Measurements from ENCODE around the gene ADGRD1.
"Not testable (repeated sequence)": the region's sequence is repeated elsewhere in the genome, so short reads cannot be mapped to it uniquely, and the experiment has no call there.

ADGRD1 gene

DNA sequence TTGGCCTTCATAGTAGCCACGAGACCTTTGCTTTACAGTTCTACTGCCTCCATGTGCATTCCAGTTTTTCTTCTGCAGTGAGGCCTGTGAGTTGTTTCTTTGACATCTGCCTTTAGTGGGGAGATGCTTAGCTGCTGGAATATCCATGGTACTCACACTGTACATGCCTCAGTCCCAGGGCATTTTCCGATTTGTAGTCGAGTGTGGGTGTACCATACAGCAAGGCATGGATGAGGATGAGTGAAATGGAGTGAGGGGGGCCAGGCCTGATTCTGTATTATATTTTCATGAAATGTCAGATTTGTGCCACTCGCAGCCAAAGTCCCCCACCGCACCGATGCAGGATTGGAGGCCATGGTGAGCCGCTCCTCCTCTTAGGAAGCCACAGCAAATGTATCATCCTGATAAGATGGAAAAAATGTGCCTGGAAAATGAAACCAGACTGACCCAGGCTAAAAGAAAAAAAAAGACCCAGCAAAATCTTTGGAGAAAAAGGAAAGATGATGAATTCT lies 173.0 kb downstream of the ADGRD1 start:
- DNase-seq, result no peak

DNA sequence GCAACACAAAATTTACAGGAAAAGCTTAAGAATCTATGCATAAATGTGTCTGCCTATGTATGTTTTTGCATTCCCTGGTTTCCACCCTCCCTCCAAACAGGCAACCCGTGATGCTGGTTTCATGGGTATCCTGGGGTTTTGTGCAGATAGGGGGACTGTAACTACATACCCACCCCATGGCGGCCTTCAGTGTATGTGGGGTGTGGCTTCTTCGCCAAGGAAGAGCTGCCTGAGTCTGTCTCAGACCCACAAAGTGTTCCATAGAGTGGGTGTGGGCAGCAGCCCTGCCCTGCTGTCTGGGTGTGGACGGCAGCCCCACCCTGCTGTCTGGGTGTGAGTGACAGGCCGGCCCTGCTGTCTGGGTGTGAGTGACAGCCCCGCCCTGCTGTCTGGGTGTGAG lies 174.8 kb downstream of the ADGRD1 start:
- no peak for DNase-seq

DNA sequence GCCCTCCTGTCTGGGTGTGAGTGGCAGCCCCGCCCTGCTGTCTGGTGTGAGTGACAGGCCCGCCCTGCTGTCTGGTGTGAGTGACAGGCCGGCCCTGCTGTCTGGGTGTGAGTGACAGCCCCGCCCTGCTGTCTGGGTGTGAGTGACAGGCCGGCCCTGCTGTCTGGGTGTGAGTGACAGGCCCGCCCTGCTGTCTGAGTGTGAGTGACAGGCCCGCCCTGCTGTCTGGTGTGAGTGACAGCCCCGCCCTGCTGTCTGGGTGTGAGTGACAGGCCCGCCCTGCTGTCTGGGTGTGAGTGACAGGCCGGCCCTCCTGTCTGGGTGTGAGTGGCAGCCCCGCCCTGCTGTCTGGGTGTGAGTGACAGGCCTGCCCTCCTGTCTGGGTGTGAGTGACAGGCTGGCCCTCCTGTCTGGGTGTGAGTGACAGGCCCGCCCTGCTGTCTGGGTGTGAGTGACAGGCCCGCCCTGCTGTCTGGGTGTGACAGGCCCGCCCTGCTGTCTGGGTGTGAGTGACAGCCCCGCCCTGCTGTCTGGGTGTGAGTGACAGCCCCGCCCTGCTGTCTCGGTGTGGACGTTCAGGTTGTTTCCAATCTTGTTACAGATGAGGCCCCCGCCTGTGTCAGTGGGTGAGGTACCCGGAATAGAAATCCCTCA lies 175.4 kb downstream of the ADGRD1 start:
- not testable (repeated sequence) for DNase-seq

DNA sequence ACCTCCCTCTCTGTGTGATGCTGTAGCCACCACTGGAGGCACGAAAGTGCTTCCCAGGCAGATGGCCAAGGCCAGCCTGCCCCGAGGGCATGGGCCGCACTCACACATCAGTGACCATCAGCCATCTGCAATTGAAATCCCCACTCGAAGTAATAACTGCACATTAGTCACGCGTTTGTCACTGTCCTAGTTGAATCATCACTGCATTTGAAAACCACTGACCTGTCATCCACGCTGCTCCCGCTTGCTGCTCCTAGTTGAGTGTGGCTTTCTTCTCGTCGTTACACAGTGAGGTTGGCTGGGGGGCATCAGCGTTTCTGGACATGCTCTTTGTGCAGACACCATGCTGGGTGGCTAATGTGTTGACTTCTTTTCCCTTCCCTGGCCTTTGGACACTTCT lies 176.1 kb downstream of the ADGRD1 start:
- DNase-seq, result no peak

DNA sequence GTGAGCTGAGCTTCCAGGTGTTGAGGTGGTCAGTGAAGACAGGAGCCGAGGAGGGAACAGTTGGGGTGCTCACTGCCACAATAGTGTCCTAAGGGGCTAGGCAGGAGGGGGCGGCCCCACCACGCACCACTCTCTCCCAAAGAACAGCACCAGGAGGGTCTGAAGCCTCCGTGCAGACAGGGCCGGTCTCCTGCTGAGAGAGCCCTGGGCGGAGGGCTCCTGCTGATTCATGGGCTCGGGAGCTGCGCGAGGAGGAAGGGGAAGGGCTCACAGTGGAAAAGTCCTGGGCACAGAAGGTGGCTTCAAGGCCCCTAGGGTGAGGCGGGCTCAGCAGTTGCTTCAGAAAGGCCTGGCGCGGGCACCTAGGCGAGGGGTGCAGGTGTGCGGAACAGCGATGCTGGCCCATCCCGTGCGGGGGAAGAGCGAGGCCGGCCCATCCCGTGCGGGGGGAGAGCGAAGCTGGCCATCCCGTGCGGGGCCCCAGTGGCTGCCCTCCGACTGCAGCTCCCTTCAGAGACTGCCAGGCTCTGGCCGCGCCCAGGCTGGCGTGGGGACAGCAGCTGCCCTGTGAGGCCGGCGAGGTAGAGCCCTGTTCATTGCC lies 176.7 kb downstream of the ADGRD1 start:
- DNase-seq, result no peak

DNA sequence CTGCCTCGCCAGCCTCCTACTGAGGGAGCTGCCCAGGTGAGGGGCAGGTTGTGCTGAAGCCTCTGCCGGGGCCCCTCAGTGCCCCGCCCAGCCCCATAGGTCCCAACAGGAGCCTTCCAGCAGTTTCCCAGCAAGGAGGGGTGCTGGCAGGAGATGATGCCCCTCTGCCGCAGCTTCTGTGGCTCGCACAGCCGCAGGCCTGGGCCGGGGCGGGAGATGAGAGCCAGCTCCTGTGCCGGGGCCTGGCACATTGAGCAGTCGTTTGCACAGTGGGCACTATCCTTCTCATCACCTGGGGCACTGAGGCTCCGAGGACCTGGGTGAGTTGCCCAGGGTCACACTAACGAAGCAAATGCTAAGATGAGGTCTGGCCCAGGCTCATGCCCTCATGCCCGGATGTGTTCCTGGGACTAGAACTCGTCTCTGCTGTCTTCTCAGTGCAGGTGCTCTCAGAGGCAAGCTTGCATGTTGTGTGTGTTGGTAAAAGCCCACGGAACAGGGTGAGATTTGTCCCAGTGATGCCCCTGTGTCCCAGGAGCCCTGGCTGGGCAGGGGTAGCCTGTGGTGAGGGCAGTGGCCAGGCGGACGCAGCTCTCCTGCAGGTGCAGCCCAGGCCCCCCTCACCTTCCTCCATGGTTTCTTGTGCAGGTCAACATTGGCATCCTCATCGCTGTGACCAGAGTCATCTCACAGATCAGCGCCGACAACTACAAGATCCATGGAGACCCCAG lies 177.5 kb downstream of the ADGRD1 start:
- no peak for DNase-seq

DNA sequence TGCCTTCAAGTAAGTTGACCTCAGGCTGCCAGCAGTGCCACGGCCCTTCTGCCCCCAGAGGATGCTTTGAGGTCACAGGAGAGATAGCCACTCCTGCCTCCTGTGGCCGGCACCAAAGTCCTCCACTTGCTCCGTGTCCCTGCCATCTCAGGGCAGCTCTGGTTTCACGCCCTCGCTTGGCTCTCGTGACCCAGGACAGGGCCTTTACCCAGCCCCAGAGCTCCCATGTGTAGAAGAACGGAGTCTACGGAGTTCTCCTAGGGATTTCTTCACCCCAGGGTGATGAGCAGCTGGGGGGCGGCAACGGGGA lies 178.1 kb downstream of the ADGRD1 start:
- no peak for DNase-seq

DNA sequence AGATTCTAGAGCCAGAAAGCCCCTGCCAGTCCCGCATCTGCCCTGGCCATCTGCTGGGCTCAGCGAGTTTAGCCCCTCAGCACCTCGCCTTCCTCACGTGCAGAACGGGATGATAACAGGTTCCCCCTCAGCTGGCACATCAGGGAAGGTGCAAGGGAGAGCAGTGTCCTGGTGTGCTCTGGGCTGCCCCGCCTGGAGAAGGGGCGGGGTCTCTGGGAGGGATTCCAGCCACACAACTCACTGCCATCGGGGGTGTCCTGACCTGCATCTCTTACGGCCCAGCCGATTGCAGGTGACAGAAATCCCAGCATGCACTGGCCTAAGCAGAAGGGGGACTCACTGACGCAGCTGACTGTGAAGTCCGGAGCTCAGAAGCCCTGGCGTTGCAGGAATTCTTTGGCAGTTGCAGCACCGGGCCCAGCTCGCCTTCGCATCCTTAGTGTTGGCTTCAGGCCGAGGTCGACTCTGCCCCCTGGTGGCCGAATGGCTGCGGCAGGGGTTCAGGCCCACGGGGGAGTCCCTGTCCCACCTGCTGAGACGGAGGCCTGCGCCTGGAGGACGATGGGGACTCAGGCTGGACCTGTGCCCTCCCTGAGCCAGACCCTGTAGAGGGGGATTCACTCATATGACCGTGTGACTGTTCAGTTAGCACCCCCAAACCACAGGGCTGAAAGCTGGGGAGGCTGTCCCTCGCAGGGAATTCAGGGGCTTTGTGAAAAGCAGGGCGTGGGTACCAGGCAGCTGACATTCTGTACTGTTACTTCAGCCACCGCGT lies 178.6 kb downstream of the ADGRD1 start:
- peak; percentile 62 for DNase-seq

DNA sequence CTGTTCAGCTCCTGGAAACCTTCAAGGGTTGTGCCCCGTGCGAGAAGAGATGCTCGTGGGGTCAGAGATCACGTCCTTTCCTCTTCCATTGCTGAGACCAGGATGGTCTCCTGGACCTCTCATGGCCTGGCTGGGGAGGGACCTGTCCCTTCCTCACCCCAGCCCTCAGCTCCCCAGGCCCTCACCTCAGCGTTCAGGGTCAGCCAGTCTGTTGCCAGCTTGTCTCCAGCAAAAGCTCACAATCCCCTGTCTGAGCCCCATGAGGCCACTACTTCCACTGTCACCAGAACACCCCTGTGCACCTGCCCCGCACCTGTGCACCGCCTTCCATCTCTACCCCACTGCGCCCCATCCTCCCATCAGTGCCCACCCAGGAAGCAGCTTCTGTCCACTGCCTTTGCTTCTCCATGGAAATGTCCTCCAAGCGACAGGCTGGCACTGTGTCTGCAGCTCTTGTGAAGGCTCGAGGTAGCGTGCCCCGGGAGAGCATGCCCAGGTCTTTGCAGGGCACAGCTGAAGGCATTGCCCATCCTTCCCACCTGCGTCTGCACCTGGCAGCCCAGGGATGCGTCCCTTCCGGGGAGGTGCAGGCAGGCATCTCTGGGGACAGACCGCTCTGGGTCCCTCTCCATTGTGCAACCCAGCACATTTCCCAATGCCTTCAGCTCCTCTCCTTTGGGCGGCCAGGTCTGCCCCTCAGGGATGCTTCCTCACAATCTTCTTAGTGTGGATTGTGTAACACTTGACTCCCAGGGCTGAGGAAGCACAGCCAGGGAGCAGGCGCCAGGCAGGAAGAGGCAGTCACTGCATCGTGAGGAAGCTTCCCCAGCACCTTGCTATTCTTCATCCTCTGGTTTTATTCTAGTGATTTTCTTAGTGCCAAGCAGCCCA lies 179.6 kb downstream of the ADGRD1 start:
- DNase-seq, result no peak

DNA sequence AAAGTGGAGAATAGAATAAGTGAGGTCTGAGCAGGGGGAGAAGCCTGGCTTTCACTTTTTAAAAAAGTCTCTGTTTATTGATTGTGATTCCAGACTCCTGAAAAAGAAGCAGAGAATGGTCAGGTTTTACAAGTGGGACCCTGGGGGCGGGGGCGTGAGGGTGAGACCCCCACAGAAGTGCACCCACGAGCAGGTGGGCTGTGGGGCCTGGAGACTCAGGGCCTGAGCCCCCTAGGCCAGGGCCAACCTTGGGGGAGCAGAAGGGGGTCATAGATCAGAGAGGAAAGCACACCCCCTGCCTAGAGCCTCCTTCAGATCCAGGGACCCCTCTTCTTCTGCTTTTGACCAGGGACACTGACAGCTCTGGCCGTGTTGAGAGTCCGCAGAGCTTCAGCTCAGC lies 180.3 kb downstream of the ADGRD1 start:
- no peak for DNase-seq

DNA sequence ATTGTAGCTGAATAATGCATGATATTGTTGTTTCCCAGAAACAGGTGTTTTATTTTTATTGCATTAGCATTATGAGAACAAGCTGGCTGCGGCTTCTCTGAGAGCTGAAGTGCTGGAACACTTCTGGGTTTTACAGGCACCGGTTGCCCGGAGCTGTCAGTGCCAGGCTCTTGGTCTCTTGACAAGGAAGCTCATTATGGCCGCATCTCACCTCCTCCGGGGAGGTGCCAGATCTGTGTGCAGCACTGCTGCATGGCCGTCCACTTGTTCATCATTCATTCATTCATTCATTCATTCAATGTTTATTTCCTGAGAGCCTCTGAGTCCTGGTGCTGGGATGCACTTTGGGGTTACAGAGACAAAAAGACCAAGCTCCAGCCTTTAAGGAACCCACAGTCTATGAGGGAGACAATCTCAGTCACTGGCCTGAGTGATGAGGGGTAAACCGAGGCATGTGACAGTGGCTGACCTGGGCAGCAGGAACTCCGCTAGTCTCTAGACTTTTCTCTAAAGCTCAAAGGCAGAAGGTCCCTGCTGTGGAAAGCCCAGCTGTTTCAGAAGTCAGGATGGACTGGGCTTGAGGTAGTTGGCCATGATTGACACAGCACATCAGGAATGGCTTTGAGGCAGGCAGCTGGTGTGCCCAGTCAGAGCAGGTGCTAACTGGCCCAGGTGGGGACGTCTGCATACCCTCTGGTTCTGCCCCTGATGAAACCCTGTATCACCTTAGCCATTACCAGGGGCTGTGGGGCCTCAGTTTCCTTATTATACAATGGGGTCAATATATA lies 181.0 kb downstream of the ADGRD1 start:
- DNase-seq, result no peak

DNA sequence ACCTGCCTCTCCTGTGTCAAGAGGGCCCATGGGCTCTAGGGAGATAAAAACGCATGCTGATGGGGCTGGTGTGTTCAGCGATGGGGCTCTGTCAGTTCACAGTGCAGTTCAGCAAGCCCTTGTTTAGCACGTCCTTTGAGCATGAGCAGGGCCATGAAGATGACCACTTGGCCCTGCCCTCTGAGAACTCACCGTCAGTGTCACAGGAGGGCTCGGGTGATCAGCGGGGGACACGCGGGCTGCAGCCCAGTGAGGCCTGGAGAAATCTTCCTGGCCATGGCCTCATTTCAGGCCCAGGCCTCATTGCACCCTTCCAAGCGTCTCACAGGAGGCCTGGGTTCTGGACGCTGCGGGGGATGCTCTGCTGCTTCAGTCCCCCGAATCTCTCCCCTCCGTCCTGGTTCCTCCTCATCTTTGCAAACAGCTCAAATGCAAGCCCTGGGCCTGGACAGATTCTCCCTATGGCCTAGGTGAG lies 181.6 kb downstream of the ADGRD1 start:
- DNase-seq, result no peak

DNA sequence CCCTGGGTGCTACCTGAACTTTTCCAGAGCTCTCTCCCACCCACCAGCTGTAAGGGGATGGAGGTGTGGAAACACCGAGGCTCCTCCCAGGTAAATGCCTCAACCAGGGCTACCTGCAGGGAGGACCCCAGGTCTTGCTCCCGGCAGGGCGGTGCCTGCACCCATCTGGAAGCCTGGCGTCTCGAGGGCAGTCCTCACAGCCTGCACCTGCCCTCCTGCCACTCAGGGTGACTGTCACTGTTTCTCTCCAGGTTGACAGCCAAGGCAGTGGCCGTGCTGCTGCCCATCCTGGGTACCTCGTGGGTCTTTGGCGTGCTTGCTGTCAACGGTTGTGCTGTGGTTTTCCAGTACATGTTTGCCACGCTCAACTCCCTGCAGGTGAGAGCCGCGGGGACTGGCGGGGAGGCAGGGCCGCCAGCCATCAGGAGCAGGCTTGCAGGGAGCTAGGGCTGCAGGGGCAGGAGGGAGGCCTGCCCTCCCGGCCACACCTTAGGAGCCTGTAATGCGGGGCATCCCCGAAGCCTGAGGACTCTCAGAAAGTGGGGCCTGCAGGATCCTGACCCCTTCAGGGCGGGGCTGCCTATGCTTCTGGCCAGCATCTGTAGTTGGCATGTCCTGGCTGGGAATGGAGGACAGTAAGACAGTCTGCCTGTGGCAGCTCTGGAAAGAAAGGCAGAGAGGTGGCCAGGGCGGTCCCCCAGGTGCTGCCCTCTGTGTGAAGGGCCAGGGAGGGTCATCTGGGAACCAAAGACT lies 182.3 kb downstream of the ADGRD1 start:
- no peak for DNase-seq

DNA sequence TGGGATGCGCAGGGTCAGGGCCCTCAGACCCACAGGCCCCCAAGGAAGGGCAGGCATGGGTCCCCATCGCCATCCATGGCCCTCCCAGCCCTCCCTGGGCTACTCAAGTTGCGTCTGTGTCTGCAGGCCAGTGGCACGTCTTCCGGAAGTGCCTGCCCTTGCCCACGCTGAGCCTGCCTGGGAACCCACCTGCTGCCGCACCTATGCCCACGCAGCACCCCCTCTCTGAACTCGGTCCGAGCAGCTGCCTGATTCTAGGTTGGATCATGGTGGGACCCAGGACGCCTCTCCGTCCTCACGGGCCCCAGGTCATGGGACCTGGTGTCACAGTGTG lies 182.8 kb downstream of the ADGRD1 start:
- no peak for DNase-seq

DNA sequence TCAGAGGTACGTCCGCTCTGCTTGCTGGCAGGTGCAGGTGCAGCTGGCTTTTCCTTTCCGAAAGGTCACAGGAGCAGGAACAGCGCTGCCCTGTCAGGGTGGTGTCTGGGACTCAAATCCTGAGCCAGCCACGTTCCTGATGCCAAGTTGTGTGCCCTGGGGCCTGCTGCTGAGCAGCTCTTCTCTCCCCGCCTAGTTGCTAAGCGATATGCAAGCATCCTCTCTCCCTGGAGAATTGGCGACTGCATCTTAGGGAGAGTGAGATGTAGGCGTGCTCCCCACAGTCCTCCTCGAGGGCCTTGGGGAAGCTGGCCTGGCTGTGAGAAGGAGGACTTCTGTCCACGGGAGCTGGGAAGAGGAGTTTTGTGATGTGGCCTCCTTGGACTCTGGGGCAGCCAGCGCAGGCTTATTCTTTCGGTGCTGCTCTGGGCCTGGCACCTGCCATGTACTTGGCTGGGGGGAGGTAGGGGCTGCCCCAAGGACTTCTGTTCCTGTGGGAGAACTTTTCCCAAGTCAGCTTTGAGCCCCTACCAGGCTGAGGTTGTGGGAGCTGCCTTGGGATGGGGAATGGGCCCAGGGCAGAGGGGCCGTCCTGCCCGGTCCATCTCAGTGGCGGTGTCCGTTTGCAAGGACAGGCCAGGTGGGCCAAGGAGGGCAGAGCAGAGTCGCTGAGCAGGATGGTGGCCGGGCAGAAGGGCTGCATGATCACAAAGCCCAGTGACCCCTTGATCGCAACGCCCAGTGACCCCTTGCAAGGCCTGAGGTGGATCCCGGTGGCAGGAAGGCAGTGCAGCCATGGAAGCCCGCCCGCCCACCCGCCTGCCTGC lies 183.5 kb downstream of the ADGRD1 start:
- DNase-seq, result no peak

DNA sequence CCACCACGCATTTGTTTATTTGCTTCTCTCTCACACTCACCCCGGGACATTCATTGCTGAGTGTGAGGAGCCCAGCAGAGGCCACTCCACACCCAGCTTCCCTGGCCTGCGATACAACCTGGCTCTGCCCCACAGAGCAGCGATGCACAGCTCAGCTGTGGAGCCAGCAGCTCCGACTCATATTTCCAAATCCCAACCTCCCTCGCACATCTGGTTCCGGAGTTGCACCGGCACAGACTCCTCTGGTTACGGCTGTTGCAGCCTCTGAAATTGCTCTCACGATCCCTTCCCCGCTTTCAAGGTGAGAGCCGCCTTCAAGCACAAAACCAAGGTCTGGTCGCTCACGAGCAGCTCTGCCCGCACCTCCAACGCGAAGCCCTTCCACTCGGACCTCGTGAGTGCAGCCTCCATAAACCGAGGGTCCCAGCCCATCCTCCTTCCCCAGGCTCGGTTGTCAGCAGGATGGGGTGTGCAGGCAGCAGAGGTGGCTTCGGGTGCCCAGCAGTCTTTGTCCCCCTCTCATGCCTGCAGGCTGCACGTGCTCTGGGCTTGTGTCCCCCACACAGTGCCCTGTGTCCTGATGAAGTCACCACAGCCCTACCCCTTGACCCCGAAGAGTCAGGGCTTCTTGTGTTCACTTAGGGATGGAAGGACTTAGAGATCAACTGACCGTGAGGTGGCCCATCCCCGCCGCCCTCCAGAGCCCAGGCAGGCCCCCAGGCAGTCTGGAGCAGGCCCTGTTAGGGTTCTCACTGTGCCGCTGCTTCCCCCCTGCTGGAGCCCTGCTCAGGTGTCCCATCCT lies 184.3 kb downstream of the ADGRD1 start:
- DNase-seq, result no peak

DNA sequence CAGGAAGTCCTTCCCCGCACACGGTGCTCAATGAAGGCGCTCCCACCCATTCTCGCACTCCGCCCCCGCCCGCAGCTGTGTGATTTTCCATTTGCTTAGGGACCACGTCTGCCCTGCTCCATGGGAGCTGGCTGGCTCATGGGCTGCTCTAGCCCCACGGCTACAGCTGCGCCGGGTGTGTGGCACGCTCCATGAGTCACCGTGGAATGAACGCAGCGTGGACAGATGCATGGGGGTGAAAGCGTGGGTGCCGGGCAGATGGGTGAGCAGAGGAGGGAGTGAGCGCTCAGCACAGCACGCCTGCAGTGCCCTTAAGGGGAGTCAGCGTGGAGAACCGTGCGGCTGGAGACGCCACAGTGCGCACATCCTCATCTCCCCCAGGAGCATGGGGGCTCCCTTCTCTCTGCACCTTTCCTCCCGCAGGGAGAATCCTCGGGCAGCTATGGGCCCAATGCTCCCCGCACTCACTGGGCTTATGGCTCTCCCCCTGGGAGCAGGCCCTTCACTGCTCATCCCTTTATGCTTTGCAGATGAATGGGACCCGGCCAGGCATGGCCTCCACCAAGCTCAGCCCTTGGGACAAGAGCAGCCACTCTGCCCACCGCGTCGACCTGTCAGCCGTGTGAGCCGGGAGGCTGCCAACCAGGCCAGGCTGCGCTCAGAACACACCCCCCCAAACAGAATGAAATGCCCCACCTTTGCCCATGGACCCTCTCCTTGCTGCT lies 185.1 kb downstream of the ADGRD1 start:
- DNase-seq, result no peak

DNA sequence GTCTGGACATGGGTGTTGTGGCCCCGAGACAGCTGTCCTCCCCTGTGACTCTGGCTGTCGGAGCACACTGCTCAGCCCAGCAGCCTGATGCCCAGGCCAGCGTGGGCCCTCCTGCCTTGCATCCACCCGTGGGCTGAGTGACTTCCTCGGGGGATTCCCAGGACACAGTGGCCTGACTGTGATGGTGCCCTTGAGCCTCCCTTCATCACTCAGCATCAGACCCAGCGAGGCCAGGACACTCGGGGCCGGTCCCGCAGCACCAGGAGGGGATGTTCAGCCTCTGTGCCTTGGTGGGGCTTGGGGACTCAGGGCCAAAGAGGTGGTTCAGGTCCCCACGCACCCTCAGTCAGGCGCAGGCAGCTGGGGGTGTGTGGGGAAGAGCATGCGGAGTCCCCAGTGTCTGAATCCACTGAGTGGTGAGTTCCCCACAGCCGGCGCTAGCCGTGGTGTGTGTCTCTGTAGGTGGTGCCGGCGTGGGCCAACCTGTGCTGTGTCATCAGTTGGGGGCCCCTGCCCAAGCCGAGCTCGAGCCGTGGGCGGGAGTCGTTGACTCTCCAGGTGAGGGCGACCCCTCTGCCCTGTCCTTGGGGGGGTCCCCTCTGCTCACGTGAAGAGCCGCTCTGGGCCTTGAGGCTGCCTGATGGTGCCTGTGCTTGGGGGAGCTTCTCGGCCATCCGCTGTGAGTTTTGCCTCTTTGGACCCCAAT lies 185.8 kb downstream of the ADGRD1 start:
- DNase-seq, result no peak
